ENCODE data around the gene ASB2. TPM values are rescaled to one million over a fixed set of nuclear protein-coding genes. Genes with fewer than 3 reads are reported as not detected.

The ASB2 gene
- total and polyA plus RNA-seq, 2 of the 13 experiments (the other 11 are each of a cell fraction or from before 2014, with no cell fraction given) = 0.82 to 4.1 TPM

GRCh38 chr14:93970585-93970964, 5.8 kb downstream of the ASB2 start (continued):
- TF ChIP-seq, protein P1, sequence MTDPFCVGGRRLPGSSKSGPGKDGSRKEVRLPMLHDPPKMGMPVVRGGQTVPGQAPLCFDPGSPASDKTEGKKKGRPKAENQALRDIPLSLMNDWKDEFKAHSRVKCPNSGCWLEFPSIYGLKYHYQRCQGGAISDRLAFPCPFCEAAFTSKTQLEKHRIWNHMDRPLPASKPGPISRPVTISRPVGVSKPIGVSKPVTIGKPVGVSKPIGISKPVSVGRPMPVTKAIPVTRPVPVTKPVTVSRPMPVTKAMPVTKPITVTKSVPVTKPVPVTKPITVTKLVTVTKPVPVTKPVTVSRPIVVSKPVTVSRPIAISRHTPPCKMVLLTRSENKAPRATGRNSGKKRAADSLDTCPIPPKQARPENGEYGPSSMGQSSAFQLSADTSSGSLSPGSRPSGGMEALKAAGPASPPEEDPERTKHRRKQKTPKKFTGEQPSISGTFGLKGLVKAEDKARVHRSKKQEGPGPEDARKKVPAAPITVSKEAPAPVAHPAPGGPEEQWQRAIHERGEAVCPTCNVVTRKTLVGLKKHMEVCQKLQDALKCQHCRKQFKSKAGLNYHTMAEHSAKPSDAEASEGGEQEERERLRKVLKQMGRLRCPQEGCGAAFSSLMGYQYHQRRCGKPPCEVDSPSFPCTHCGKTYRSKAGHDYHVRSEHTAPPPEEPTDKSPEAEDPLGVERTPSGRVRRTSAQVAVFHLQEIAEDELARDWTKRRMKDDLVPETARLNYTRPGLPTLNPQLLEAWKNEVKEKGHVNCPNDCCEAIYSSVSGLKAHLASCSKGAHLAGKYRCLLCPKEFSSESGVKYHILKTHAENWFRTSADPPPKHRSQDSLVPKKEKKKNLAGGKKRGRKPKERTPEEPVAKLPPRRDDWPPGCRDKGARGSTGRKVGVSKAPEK (CRISPR knock-in tag; IDR thresholded peaks at IDR 0.05; ENCODE audit: borderline replicate concordance) = no peak
- TF ChIP-seq IRF2 (CRISPR knock-in tag; IDR thresholded peaks at IDR 0.05) (0 out of 2 replicates have a peak, but pooled peaks have one; percentile 32), MYC (CRISPR knock-in tag; IDR thresholded peaks at IDR 0.05; ENCODE audit: borderline replicate concordance) (no peak), ZGPAT (CRISPR knock-in tag; IDR thresholded peaks at IDR 0.05) (0 out of 2 replicates have a peak, but pooled peaks have one; percentile 18), MED1 (CRISPR knock-in tag; IDR thresholded peaks at IDR 0.05) (0 out of 2 replicates have a peak, but pooled peaks have one; percentile 22), ZFP90 (CRISPR knock-in tag; IDR thresholded peaks at IDR 0.05; ENCODE audit: borderline replicate concordance) (0 out of 2 replicates have a peak, but pooled peaks have one; percentile 37), SMC3 (IDR thresholded peaks at IDR 0.05; ENCODE audit: low read length) (peak; percentile 90), SPEN (CRISPR knock-in tag; IDR thresholded peaks at IDR 0.05; ENCODE audit: low read depth) (no peak), RAD21 (CRISPR knock-in tag; IDR thresholded peaks at IDR 0.05) (peak; percentile 85), KDM2A (CRISPR knock-in tag; IDR thresholded peaks at IDR 0.05; ENCODE audit: borderline replicate concordance, low read depth) (peak; percentile 70; the same call in 1 of the 2 replicates), ELK4 (CRISPR knock-in tag; IDR thresholded peaks at IDR 0.05; ENCODE audit: borderline replicate concordance) (no peak), ZBTB38 (CRISPR knock-in tag; IDR thresholded peaks at IDR 0.05) (no peak), TRIM24 (CRISPR knock-in tag; IDR thresholded peaks at IDR 0.05) (no peak), ZNF225 (CRISPR knock-in tag; IDR thresholded peaks at IDR 0.05) (no peak), CTCF (CRISPR knock-in tag; IDR thresholded peaks at IDR 0.05) (peak; percentile 88), ZNF703 (CRISPR knock-in tag; IDR thresholded peaks at IDR 0.05; ENCODE audit: borderline replicate concordance) (no peak), RBM39 (IDR thresholded peaks at IDR 0.05; ENCODE audit: low read depth, low read length, poor library complexity, severe bottlenecking) (no peak), ZNF317 (CRISPR knock-in tag; IDR thresholded peaks at IDR 0.05) (no peak)
- TF ChIP-seq, protein P2, sequence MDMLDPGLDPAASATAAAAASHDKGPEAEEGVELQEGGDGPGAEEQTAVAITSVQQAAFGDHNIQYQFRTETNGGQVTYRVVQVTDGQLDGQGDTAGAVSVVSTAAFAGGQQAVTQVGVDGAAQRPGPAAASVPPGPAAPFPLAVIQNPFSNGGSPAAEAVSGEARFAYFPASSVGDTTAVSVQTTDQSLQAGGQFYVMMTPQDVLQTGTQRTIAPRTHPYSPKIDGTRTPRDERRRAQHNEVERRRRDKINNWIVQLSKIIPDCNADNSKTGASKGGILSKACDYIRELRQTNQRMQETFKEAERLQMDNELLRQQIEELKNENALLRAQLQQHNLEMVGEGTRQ (IDR thresholded peaks at IDR 0.05; ENCODE audit: low read depth, low read length) = peak; percentile 46
- TF ChIP-seq, protein P2 (CRISPR knock-in tag; IDR thresholded peaks at IDR 0.05; ENCODE audit: borderline replicate concordance) = no peak
